Measurements from ENCODE around the gene P2RX6. TPM values are rescaled to one million over a fixed set of nuclear protein-coding genes. Genes with fewer than 3 reads are reported as not detected.

The P2RX6 gene
- total RNA-seq, 1 donor from 2014 or later = 0.45 TPM

DNA sequence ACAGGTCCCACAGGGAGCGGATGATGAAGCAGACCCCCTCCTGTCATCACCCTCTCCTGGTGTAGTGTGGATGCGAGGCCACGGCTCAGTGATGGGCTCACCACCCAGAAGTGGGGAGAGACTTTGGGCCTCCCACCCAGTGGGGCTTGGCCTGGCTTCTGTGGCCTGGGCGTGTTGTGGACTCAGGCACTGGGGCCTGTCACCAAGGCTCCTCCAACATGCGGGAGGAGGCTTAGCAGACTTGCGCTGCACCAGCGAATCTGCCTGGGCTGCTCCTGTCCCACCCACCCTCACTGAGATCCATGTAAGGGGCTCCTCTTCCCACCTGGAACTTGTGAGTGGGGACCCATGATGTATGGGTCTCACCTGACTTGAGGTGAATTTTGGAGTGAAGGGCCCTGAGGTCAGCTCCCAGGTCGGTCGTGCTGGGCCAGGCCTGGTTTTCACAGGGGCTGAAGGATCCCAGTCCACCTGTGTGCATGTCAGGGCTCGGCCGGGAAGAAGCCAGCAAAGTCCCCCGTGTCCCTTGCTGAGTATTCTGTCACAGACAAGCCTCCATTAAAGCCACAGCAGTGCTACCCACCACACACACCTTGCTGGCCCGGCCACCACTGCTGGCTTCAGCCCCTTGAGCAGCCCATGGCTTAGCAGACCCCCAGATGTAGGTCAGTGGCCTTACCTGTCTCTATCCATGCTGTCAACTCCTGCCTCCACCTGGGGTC lies 17.3 kb upstream of the P2RX6 start:
- H3K27me3 ChIP-seq (ENCODE audit: insufficient read depth, low read length) = no peaks in the 10 kb centered on the region
- no peak for DNase-seq (ENCODE audit: low read depth)
- H3K4me2 ChIP-seq (ENCODE audit: low read length) = no peak overlapping the region
- H3K36me3 ChIP-seq (ENCODE audit: insufficient read depth, low read length) = no peaks in the 10 kb centered on the region
- TF ChIP-seq EZH2 (IDR thresholded peaks at IDR 0.05; ENCODE audit: insufficient read depth, low read length) = no peak
- TF ChIP-seq, protein P1, sequence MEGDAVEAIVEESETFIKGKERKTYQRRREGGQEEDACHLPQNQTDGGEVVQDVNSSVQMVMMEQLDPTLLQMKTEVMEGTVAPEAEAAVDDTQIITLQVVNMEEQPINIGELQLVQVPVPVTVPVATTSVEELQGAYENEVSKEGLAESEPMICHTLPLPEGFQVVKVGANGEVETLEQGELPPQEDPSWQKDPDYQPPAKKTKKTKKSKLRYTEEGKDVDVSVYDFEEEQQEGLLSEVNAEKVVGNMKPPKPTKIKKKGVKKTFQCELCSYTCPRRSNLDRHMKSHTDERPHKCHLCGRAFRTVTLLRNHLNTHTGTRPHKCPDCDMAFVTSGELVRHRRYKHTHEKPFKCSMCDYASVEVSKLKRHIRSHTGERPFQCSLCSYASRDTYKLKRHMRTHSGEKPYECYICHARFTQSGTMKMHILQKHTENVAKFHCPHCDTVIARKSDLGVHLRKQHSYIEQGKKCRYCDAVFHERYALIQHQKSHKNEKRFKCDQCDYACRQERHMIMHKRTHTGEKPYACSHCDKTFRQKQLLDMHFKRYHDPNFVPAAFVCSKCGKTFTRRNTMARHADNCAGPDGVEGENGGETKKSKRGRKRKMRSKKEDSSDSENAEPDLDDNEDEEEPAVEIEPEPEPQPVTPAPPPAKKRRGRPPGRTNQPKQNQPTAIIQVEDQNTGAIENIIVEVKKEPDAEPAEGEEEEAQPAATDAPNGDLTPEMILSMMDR (IDR thresholded peaks at IDR 0.05; ENCODE audit: insufficient read depth, low read depth, low read length) = no peak
- H3K36me3 Mint-ChIP-seq (ENCODE audit: low read depth, unreplicated experiment) = peaks cover 3% of the 10 kb centered on the region
- H4K20me1 ChIP-seq (ENCODE audit: insufficient read depth, low read length) = peaks cover 27% of the 10 kb centered on the region
- H3K4me3 ChIP-seq (ENCODE audit: insufficient read depth, low read depth, low read length) = no peak overlapping the region
- no peaks in the 10 kb centered on the region for H3K9me3 Mint-ChIP-seq (ENCODE audit: unreplicated experiment)
- no peaks in the 10 kb centered on the region for H3K27me3 Mint-ChIP-seq (ENCODE audit: low read depth, unreplicated experiment)
- no peak for FAIRE-seq
- H3K27ac Mint-ChIP-seq (ENCODE audit: unreplicated experiment) = no peak overlapping the region
- peaks cover 17% of the 10 kb centered on the region for H3K4me1 ChIP-seq (ENCODE audit: insufficient read depth, low read length)
- H3K9me3 ChIP-seq (ENCODE audit: insufficient read depth, low read depth, low read length) = no peaks in the 10 kb centered on the region
- no peak overlapping the region for H3K9ac ChIP-seq (ENCODE audit: low read length)
- H2AFZ ChIP-seq (ENCODE audit: low read depth, low read length) = no peak overlapping the region
- no peak overlapping the region for H3K27ac ChIP-seq (ENCODE audit: low read depth, low read length)
- H3K79me2 ChIP-seq (ENCODE audit: insufficient read depth, low read length) = peaks cover 27% of the 10 kb centered on the region
- no peak overlapping the region for H3K4me3 Mint-ChIP-seq (ENCODE audit: unreplicated experiment)
- no peaks in the 10 kb centered on the region for H3K4me1 Mint-ChIP-seq (ENCODE audit: low read depth, unreplicated experiment)

DNA sequence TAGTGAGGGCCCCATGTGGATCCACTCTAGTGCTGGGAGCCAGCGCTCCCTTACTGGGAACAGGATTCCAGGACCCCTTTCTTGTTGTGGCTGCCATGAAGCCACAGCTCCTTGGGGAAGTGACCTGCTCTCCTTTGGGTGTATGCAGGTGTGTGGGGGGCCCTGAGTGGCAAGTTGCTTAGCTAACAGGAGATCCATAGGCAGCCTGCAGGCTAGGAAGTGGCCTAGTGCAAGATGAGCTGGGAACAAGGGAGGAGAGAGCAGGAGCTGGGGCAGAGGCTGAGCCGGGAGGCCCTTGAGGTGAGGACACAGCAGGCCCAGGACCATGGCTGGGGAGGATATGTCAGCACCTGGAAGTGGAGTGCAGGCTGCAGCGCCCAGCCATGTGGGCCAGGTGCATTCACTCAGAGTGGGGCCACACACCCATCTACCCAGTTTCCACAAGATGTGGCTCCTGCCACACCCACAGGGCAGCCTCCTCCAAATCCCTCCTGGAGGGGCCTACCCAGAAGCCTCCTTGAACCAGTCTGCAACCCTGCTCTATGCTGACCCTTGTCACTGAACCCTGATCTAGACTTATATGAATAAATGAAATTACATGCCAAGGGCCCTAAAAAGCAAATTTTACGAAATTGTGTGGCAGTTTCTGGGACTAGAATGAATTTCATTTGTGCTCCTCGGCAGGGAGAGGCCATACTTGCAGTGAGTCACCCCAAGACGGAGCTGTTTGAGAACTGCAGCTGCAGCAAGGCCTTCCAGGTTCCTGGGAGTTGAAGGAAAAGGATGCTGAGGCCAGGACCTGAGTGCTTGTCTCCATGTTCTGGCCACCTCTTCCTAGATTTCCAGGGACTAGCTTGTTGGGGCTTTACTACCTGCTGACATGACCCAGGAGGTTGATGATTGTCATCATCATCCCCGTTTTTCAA lies 16.3 kb upstream of the P2RX6 start:
- H2AFZ ChIP-seq (ENCODE audit: low read depth, low read length) = no peak overlapping the region
- no peaks in the 10 kb centered on the region for H3K9me3 ChIP-seq (ENCODE audit: insufficient read depth, low read depth, low read length)
- H3K27me3 ChIP-seq (ENCODE audit: insufficient read depth, low read length) = no peaks in the 10 kb centered on the region
- Mint-ChIP-seq H3K4me3 (ENCODE audit: unreplicated experiment) (no peak overlapping the region), H3K9me3 (ENCODE audit: unreplicated experiment) (no peaks in the 10 kb centered on the region), H3K4me1 (ENCODE audit: low read depth, unreplicated experiment) (no peaks in the 10 kb centered on the region), H3K27me3 (ENCODE audit: low read depth, unreplicated experiment) (no peaks in the 10 kb centered on the region), H3K27ac (ENCODE audit: unreplicated experiment) (peak overlapping the region; percentile 26), H3K36me3 (ENCODE audit: low read depth, unreplicated experiment) (peaks cover 3% of the 10 kb centered on the region)
- H3K79me2 ChIP-seq (ENCODE audit: insufficient read depth, low read length) = peaks cover 37% of the 10 kb centered on the region
- H3K4me1 ChIP-seq (ENCODE audit: insufficient read depth, low read length) = peaks cover 23% of the 10 kb centered on the region
- DNase-seq (ENCODE audit: low read depth) = no peak
- no peak for FAIRE-seq
- no peak overlapping the region for H3K4me2 ChIP-seq (ENCODE audit: low read length)
- H3K36me3 ChIP-seq (ENCODE audit: insufficient read depth, low read length) = no peaks in the 10 kb centered on the region
- no peak for TF ChIP-seq EZH2 (IDR thresholded peaks at IDR 0.05; ENCODE audit: insufficient read depth, low read length)
- TF ChIP-seq, protein P1 (IDR thresholded peaks at IDR 0.05; ENCODE audit: insufficient read depth, low read depth, low read length) = no peak
- peak overlapping the region; percentile 22 for H3K9ac ChIP-seq (ENCODE audit: low read length)
- H3K27ac ChIP-seq (ENCODE audit: low read depth, low read length) = no peak overlapping the region
- H3K4me3 ChIP-seq (ENCODE audit: insufficient read depth, low read depth, low read length) = no peak overlapping the region
- peaks cover 27% of the 10 kb centered on the region for H4K20me1 ChIP-seq (ENCODE audit: insufficient read depth, low read length)

Data from astrocyte (in vitro differentiated cells and primary cell).